ENCODE data around the gene ADAMTS16.

DNA sequence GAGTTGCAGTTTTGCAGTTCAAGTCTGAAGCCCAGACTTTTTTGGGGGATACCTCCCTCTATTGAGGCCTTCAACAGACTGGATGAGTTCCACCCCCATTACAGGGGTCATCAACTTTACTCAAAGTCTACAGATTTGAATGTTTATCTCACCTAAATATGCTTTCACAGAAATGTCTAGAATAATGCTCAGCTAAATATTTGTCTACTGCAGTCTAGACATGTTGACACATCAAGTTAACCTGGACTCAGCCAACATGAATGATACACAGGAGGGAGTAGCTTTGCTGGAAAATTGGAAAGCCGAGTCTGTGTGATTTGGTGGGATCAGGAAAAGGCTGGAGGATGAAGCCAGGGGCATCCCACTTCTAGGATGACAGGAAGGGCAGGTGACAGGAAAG is 154.3 kb downstream of the ADAMTS16 start:
- TF ChIP-seq, protein P1, sequence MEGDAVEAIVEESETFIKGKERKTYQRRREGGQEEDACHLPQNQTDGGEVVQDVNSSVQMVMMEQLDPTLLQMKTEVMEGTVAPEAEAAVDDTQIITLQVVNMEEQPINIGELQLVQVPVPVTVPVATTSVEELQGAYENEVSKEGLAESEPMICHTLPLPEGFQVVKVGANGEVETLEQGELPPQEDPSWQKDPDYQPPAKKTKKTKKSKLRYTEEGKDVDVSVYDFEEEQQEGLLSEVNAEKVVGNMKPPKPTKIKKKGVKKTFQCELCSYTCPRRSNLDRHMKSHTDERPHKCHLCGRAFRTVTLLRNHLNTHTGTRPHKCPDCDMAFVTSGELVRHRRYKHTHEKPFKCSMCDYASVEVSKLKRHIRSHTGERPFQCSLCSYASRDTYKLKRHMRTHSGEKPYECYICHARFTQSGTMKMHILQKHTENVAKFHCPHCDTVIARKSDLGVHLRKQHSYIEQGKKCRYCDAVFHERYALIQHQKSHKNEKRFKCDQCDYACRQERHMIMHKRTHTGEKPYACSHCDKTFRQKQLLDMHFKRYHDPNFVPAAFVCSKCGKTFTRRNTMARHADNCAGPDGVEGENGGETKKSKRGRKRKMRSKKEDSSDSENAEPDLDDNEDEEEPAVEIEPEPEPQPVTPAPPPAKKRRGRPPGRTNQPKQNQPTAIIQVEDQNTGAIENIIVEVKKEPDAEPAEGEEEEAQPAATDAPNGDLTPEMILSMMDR (IDR thresholded peaks at IDR 0.05): no peak
- no peak for TF ChIP-seq POLR2A (IDR thresholded peaks at IDR 0.05)
- no peak for TF ChIP-seq POLR2AphosphoS5 (IDR thresholded peaks at IDR 0.05)
